HG03103 (cell line): ENCODE data around the gene CSMD2.

Source experiments
- ATAC-seq: cut with Tn5 transposase; IDR thresholded peaks from one replicate; pipeline ENCODE4 v1.9.1; 2021; ENCODE audit warnings: low read depth; ENCODE audit not compliant: unreplicated experiment

CSMD2 gene

GRCh38 chr1:33972676-33973395 lies 192.2 kb downstream of the CSMD2 start:
- ATAC-seq: no peak

- no peak for ATAC-seq
These were observed 193.1 kb downstream of the CSMD2 start for GRCh38 chr1:33971913-33972312.

GRCh38 chr1:33971018-33971710 lies 193.9 kb downstream of the CSMD2 start:
- no peak for ATAC-seq

DNA sequence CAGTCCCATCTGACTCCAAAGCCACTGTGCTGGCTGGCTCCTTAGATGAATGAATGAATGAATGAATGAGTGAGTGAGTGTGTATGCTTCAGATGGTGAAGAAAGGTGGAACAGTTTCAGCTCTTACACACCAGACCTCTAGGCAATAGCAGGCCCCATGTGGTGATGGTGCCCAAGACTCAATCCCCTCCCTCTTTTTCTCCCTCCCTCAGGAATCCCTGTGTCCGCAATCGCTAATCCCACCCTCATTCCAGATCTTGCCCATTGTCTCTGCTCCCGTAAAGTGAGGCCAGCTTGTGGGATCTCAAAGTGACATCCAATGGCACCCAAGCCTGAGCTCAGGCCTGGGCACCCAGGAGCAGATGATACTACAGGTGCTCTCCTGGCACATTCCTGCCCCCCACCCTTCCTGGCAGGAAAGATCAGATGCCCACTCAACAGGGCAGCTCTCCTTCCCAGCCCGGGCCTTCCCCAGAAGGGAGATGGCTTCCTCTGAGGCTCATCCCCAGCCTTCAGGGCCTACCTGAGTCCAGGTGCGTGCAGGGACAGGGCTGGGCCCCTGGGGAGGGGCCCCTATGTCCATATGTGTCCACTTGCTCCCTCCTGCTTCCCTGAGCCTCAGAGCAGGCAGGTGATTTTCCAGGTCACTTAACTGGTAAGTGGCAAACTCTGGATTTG lies 194.7 kb downstream of the CSMD2 start:
- no peak for ATAC-seq

DNA sequence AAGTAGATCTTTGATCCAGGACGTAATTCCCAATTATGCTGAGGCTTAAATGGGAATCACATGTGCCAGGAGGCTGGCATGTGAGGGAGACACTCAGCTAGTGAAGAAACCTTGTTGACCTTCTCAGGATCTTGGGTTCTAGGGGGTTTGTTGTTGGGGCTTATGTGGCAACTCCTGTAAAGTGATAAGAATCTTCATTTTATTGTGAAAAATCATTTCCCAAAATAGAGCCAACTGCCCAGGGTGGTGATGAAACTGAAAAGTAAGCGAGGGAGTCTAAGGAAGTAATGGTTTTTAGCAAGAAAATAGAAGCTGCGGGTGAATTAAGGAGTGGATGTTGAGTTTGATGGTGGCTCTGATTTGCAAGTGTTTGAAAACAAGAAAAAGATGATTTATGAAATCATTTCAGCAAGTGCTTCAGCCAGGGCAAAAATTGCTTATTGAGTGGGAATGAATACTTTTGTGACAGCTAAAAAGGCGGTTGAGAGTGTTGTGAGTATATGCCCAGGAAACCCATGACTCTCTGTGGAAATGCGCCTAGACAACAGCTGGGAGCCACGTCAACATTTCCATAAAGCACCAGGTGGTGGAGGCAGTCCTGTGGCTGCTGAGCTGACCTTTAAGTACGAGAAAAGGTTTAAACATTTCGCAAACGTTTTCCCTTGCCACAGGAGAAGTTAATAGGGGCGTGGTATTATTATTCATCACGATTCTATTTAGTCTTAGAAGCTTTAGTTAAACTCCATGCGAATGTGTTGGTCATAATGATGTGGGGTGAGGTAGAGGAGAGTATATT lies 198.5 kb downstream of the CSMD2 start:
- no peak for ATAC-seq

DNA sequence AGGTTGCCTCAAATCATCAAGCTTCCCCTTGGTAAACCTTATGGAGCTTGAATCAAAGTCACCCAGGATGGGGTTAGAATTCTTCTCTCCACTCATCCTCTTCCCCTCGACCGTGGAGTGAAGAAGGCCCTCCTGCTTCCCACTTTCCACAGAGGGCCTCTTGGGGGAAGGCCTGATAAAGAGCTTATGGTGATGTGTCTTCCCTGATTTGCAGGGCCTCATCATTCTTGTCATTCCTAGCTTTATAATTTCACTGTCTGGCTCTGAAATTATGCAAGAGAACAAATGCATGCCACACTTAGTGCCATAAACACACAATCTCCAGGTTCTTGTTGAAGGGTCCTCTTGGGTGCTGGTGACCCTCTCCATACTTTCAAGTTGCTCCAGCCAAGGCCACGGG lies 199.9 kb downstream of the CSMD2 start:
- no peak for ATAC-seq

DNA sequence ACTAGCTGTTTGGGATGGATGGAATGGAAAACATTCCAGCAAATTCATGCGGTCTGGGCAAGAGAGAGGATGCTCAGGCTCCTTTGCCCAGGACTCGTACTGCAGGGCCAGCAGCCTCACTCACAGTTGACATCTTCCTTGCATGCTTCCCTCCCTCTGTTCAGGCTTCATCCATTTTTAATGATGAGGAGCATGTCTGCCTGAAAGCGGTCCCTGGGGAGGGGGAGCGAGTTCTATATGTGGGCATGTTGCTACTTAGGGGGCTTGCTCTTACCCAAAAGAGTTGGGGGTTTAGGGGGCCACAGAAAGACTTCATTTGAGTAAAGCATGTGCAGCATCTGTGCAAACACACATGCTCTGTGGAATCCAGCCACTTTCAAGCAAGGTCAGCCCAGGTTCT lies 203.0 kb downstream of the CSMD2 start:
- ATAC-seq: no peak

- ATAC-seq: no peak
These were observed 204.7 kb downstream of the CSMD2 start for GRCh38 chr1:33960188-33960895.

- ATAC-seq: no peak
These were observed 207.2 kb downstream of the CSMD2 start for GRCh38 chr1:33957854-33958253.

DNA sequence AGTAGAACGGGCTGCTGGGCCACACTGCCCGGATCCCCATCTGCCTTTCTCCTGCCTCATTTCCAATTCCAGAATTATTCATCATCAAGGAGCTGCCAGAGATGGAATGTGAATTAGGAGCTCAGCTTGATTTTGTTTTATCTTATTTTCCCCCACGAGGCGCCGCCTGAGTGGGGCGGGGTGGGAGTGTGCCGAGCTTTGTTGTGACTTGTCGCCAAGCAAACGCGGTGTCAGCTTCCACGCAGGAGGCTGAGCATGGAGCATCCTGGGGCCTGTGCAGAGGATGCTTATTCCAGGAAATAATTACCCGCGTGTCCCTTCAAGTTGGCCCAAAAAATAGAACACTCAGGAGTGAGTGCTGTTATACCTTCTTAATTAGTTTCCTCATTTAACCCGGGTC lies 209.9 kb downstream of the CSMD2 start:
- ATAC-seq: no peak

GRCh38 chr1:33949570-33949969 lies 215.5 kb downstream of the CSMD2 start:
- ATAC-seq: no peak

GRCh38 chr1:33948291-33948690 lies 216.7 kb downstream of the CSMD2 start:
- no peak for ATAC-seq

- ATAC-seq: no peak
These were observed 218.2 kb downstream of the CSMD2 start for GRCh38 chr1:33946836-33947235.

DNA sequence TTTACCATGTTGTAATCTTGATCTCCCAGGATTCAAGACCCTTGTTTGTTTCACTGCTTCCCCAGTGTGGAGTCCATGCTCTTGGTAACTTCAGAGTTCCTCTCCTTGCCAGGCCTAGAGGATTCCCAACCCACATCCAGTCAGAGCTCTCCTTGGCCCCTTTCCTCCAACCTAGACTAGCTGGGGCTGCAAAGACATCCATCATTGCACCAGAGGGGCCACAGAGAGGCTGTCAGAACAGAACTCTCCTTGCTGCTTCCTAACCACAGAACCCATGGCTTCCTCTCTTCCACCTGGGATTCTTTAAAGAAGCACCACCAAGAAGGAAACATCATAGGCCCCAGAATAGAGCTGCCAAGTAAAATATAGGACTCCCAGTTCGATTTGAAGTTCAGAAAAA lies 220.2 kb downstream of the CSMD2 start:
- no peak for ATAC-seq

GRCh38 chr1:33943978-33944377 lies 221.1 kb downstream of the CSMD2 start:
- no peak for ATAC-seq

DNA sequence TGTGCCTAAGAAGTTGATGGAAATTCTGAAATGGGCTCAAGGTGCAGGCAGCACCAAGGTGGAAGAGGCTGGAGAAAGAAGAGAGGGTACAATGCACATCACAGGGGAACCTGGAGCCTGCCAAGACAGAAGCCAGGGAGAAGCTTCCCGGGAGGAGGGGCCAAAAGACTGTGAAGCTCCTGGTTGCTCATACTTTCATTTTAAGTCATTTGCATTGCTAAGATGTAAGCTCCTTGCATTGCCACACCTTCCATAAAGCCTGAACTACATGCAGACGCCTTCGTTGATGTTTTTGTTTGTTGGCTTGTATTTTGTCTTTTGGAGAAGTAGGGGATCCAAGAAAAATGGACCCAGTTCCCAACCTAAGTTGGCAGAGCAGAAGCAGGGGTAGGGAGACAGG lies 232.2 kb downstream of the CSMD2 start:
- ATAC-seq: no peak

DNA sequence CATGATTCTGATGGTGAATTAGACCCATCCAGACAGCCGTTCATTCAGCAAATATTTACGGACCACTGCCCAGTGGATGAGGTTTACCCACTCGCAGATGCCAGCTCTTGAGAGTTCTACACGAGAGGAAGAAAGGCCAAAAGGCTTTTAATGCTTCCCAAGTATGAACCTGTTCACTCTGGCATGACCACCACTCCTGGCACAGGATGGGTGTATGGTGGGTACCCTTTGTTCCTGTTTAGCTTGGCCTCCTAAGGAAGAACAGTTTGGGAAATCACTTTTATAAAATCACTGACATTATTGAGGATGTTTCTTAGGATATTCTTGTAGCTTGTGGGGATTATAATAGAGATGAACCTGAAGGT lies 233.9 kb downstream of the CSMD2 start:
- no peak for ATAC-seq

- no peak for ATAC-seq
These were observed 234.5 kb downstream of the CSMD2 start for GRCh38 chr1:33930346-33931110.

GRCh38 chr1:33928251-33928650 lies 236.8 kb downstream of the CSMD2 start:
- ATAC-seq: no peak

GRCh38 chr1:33927721-33928120 lies 237.3 kb downstream of the CSMD2 start:
- no peak for ATAC-seq
